Fibroblast of skin of left quadriceps (primary cell): Measurements from ENCODE around the gene MGAT4C.
"Not testable (repeated sequence)": the region's sequence is repeated elsewhere in the genome, so short reads cannot be mapped to it uniquely, and the experiment has no call there.

Experiments used
- DNase-seq, 2 experiments: peaks; one replicate each; pipeline ENCODE4 v3.0.0-alpha.2; 2013; ENCODE audit warnings: low read depth in 2 of 2

MGAT4C gene

GRCh38 chr12:86256163-86256562, at the start of gene MGAT4C:
Gene MGAT4C (minus strand): TSS chr12:86256391.
- no peak for DNase-seq

GRCh38 chr12:86296396-86296795, 40.2 kb upstream of the MGAT4C start:
- DNase-seq = not testable (repeated sequence)

GRCh38 chr12:86293682-86294240, 37.6 kb upstream of the MGAT4C start:
- no peak for DNase-seq

GRCh38 chr12:86292480-86292879, 36.3 kb upstream of the MGAT4C start:
- no peak for DNase-seq

- no peak for DNase-seq
These were observed 34.4 kb upstream of the MGAT4C start for GRCh38 chr12:86290615-86291014.

GRCh38 chr12:86286119-86286518, 29.9 kb upstream of the MGAT4C start:
- no peak for DNase-seq

- DNase-seq = no peak
These were observed 27.4 kb upstream of the MGAT4C start for GRCh38 chr12:86283620-86284019.

- no peak for DNase-seq
These were observed 19.2 kb upstream of the MGAT4C start for GRCh38 chr12:86275356-86275755.

- no peak for DNase-seq
These were observed 9.1 kb upstream of the MGAT4C start for GRCh38 chr12:86265329-86265695.

GRCh38 chr12:86264451-86265328, 8.5 kb upstream of the MGAT4C start:
- no peak for DNase-seq

GRCh38 chr12:86261578-86261977, 5.4 kb upstream of the MGAT4C start:
- no peak for DNase-seq

GRCh38 chr12:86261142-86261541, 5.0 kb upstream of the MGAT4C start:
- DNase-seq = peak in 1 of 2 experiments; percentile 4

- DNase-seq = no peak
These were observed 4.0 kb upstream of the MGAT4C start for GRCh38 chr12:86260183-86260582.

GRCh38 chr12:86257134-86257533, 943 bp upstream of the MGAT4C start:
- DNase-seq = no peak

- no peak for DNase-seq
These were observed 1.6 kb downstream of the MGAT4C start for GRCh38 chr12:86254399-86255107.

- peak; percentile 11 to 20 for DNase-seq
These were observed 6.3 kb downstream of the MGAT4C start for GRCh38 chr12:86249851-86250250.

GRCh38 chr12:86249276-86249675, 6.9 kb downstream of the MGAT4C start:
- DNase-seq = no peak

GRCh38 chr12:86247871-86248270, 8.3 kb downstream of the MGAT4C start:
- no peak for DNase-seq

GRCh38 chr12:86241600-86241999, 14.6 kb downstream of the MGAT4C start:
- no peak for DNase-seq

- no peak for DNase-seq
These were observed 21.8 kb downstream of the MGAT4C start for GRCh38 chr12:86234316-86234855.

- no peak for DNase-seq
These were observed 23.1 kb downstream of the MGAT4C start for GRCh38 chr12:86233126-86233525.

- no peak for DNase-seq
These were observed 25.6 kb downstream of the MGAT4C start for GRCh38 chr12:86230516-86231146.
